ENCODE results near the gene FBXO11. TPM values are rescaled to one million over a fixed set of nuclear protein-coding genes. Genes with fewer than 3 reads are reported as not detected.

The FBXO11 gene
- polyA plus RNA-seq, 1 of the 3 experiments (the other 2 are of a cell fraction), result 26.6 TPM

GRCh38 chr2:47908682-47909081 is 2.4 kb upstream of the FBXO11 start:
- no peak overlapping the region for H3K4me3 ChIP-seq (ENCODE audit: low read depth in 2 of 2, low read length in 1 of 2)
- peaks cover 0 to 5% of the 10 kb centered on the region in 2 experiments; a peak in 2 of 4 replicates for H3K4me1 ChIP-seq (ENCODE audit: control insufficient read depth in 1 of 2, insufficient read depth in 2 of 2, low read depth in 1 of 2, low read length in 1 of 2)
- no peaks in the 10 kb centered on the region for H3K9me3 ChIP-seq
- H3K4me2 ChIP-seq, result no peak overlapping the region
- H3K9me2 ChIP-seq, result no peaks in the 10 kb centered on the region
- no peaks in the 10 kb centered on the region for H3K27me3 ChIP-seq (ENCODE audit: insufficient read depth)
- H3K36me3 ChIP-seq (replicated peaks in 1 of 2; ENCODE audit: control insufficient read depth in 1 of 2, insufficient read depth in 2 of 2, low read length in 1 of 2), result no peaks in the 10 kb centered on the region
- ChIA-PET CTCF (interaction anchor here (0.6 to 2.3 kb wide), 2 partner anchors 50 to 198 kb away, joined by 4 to 17 read pairs; no protein-coding TSS in a partner anchor), POLR2A (no interaction called here)
- 91% methylated on average over 5 of the region's 5 CpGs for WGBS (ENCODE audit: low lambda C conversion rate)
- H3F3A ChIP-seq (replicated peaks; ENCODE audit: insufficient read depth), result peaks cover 11% of the 10 kb centered on the region
- H3K79me2 ChIP-seq (ENCODE audit: insufficient read depth), result peaks cover 15% of the 10 kb centered on the region
- no peak overlapping the region for H2AFZ ChIP-seq (ENCODE audit: low read depth)
- no peak overlapping the region for H3K9ac ChIP-seq
- peaks cover 10% of the 10 kb centered on the region for H4K20me1 ChIP-seq (ENCODE audit: insufficient read depth)
- DNase-seq, result no peak
- TF ChIP-seq RCOR1 (IDR thresholded peaks at IDR 0.05; ENCODE audit: low read length), result no peak
- TF ChIP-seq RXRA (IDR thresholded peaks at IDR 0.05; ENCODE audit: borderline replicate concordance, low read depth), result no peak
- no peak for TF ChIP-seq REST (IDR thresholded peaks at IDR 0.05; ENCODE audit: low read depth, low read length)
- TF ChIP-seq SIN3A (IDR thresholded peaks at IDR 0.05; ENCODE audit: borderline replicate concordance, low read depth, low read length), result no peak
- TF ChIP-seq FOSL2 (IDR thresholded peaks at IDR 0.05; ENCODE audit: borderline replicate concordance, low read depth), result no peak
- no peak for TF ChIP-seq IRF3 (IDR thresholded peaks at IDR 0.05; ENCODE audit: low read depth, low read length)
- TF ChIP-seq RFX5 (IDR thresholded peaks at IDR 0.05; ENCODE audit: low read length), result no peak
- no peak for TF ChIP-seq GABPA (IDR thresholded peaks at IDR 0.05; ENCODE audit: low read depth)
- no peak for TF ChIP-seq ELF1 (IDR thresholded peaks at IDR 0.05)
- TF ChIP-seq TAF1 (IDR thresholded peaks at IDR 0.05; ENCODE audit: borderline replicate concordance, low read depth, low read length), result no peak
- TF ChIP-seq MAX (IDR thresholded peaks at IDR 0.05; ENCODE audit: low read depth), result no peak
- no peak for TF ChIP-seq USF2 (IDR thresholded peaks at IDR 0.05; ENCODE audit: borderline replicate concordance, low read depth, low read length)
- TF ChIP-seq RAD21 (IDR thresholded peaks at IDR 0.05; ENCODE audit: low read length), result no peak
- TF ChIP-seq TCF12 (IDR thresholded peaks at IDR 0.05), result no peak
- TF ChIP-seq CTCF (IDR thresholded peaks at IDR 0.05), result no peak
- TF ChIP-seq USF1 (IDR thresholded peaks at IDR 0.05; ENCODE audit: borderline replicate concordance, low read depth), result no peak
- no peak for TF ChIP-seq ZBTB33 (IDR thresholded peaks at IDR 0.05; ENCODE audit: borderline replicate concordance, low read depth)
- no peak overlapping the region for H3K27ac ChIP-seq (ENCODE audit: low read depth in 2 of 2, low read length in 1 of 2)

Measured in SK-N-SH (cell line).